Glutamatergic neuron (in vitro differentiated cells): Measurements from ENCODE around the gene NIPA2. TPM values are rescaled to one million over a fixed set of nuclear protein-coding genes. Genes with fewer than 3 reads are reported as not detected.

Source experiments
- DNase-seq: peaks from one replicate; pipeline ENCODE4 v3.0.0; 2022
- H3K27ac Mint-ChIP-seq: one replicate; pipeline ENCODE4 v1.8.0; 2020; ENCODE audit warnings: mild to moderate bottlenecking, mixed read lengths, inconsistent platforms; ENCODE audit not compliant: unreplicated experiment
- H3K27me3 Mint-ChIP-seq: one replicate; pipeline ENCODE4 v1.8.0; 2020; ENCODE audit warnings: mild to moderate bottlenecking, moderate library complexity, mixed read lengths, inconsistent platforms; ENCODE audit not compliant: unreplicated experiment
- H3K36me3 Mint-ChIP-seq: one replicate; pipeline ENCODE4 v1.8.0; 2020; ENCODE audit warnings: mild to moderate bottlenecking, mixed read lengths, inconsistent platforms; ENCODE audit not compliant: unreplicated experiment
- H3K4me1 Mint-ChIP-seq: one replicate; pipeline ENCODE4 v1.8.0; 2020; ENCODE audit warnings: mild to moderate bottlenecking, low read depth, mixed read lengths, inconsistent platforms; ENCODE audit not compliant: unreplicated experiment
- H3K4me3 Mint-ChIP-seq: one replicate; pipeline ENCODE4 v1.8.0; 2020; ENCODE audit warnings: mild to moderate bottlenecking, mixed read lengths, inconsistent platforms; ENCODE audit not compliant: unreplicated experiment
- H3K9me3 Mint-ChIP-seq: one replicate; pipeline ENCODE4 v1.8.0; 2020; ENCODE audit warnings: mild to moderate bottlenecking, moderate library complexity, mixed read lengths, inconsistent platforms; ENCODE audit not compliant: unreplicated experiment
- CTCF ChIP-seq: fragments of 200-600 bp; sonication (generic); IDR thresholded peaks from one replicate; pipeline ENCODE4 v1.5.0; 2021; ENCODE audit not compliant: partially characterized antibody, unreplicated experiment
- total RNA-seq: library from RNA; stranded (reverse); fragmentation: NEBNext Ultra II Directional; extraction: Animal tissue kit (Norgen Biotek cat#: 25700); gene quantifications from one replicate; pipeline ENCODE4 v1.2.1, GENCODE V29; 2021; ENCODE audit not compliant: unreplicated experiment

NIPA2 gene
- total RNA-seq, 1 donor from 2014 or later = 121 TPM

GRCh38 chr15:22893881-22894280, 55.4 kb downstream of the NIPA2 start:
- H3K4me1 Mint-ChIP-seq = peaks cover 10% of the 10 kb centered on the region
- H3K9me3 Mint-ChIP-seq = peaks cover 4% of the 10 kb centered on the region
- no peak for TF ChIP-seq CTCF
- H3K36me3 Mint-ChIP-seq = peaks cover 23% of the 10 kb centered on the region
- peaks cover 4% of the 10 kb centered on the region for H3K27me3 Mint-ChIP-seq
- no peak overlapping the region for H3K4me3 Mint-ChIP-seq
- H3K27ac Mint-ChIP-seq = no peak overlapping the region
- DNase-seq = no peak

- no peak overlapping the region for H3K27ac Mint-ChIP-seq
- peaks cover 4% of the 10 kb centered on the region for H3K27me3 Mint-ChIP-seq
- H3K4me1 Mint-ChIP-seq = peaks cover 7% of the 10 kb centered on the region
- no peak for DNase-seq
- peaks cover 23% of the 10 kb centered on the region for H3K36me3 Mint-ChIP-seq
- no peak overlapping the region for H3K4me3 Mint-ChIP-seq
- no peak for TF ChIP-seq CTCF
- peaks cover 2% of the 10 kb centered on the region for H3K9me3 Mint-ChIP-seq
Observed at GRCh38 chr15:22895465-22896190, 57.2 kb downstream of the NIPA2 start.

- Mint-ChIP-seq H3K36me3 (peaks cover under 1% of the 10 kb centered on the region), H3K4me3 (no peak overlapping the region), H3K9me3 (peaks cover 2% of the 10 kb centered on the region), H3K27ac (no peak overlapping the region), H3K27me3 (peaks cover 2% of the 10 kb centered on the region), H3K4me1 (peaks cover 11% of the 10 kb centered on the region)
- TF ChIP-seq CTCF = no peak
- no peak for DNase-seq
Observed at GRCh38 chr15:22902046-22902445, 63.6 kb downstream of the NIPA2 start.

- H3K4me3 Mint-ChIP-seq = no peak overlapping the region
- H3K27ac Mint-ChIP-seq = peak overlapping the region; percentile 52
- peaks cover 2% of the 10 kb centered on the region for H3K9me3 Mint-ChIP-seq
- peaks cover 2% of the 10 kb centered on the region for H3K27me3 Mint-ChIP-seq
- no peak for TF ChIP-seq CTCF
- no peak for DNase-seq
- H3K4me1 Mint-ChIP-seq = peaks cover 11% of the 10 kb centered on the region
- H3K36me3 Mint-ChIP-seq = peaks cover under 1% of the 10 kb centered on the region
Observed at GRCh38 chr15:22902578-22902977, 64.1 kb downstream of the NIPA2 start.

GRCh38 chr15:22902981-22903380, 64.5 kb downstream of the NIPA2 start:
- Mint-ChIP-seq H3K27me3 (peaks cover 2% of the 10 kb centered on the region), H3K4me3 (no peak overlapping the region), H3K27ac (peak overlapping the region; percentile 52), H3K4me1 (peaks cover 11% of the 10 kb centered on the region), H3K9me3 (peaks cover 3% of the 10 kb centered on the region), H3K36me3 (peaks cover 4% of the 10 kb centered on the region)
- DNase-seq = no peak
- TF ChIP-seq CTCF = no peak
